Left renal pelvis (tissue), 4 donors: ENCODE results near the gene ETV7. TPM values are rescaled to one million over a fixed set of nuclear protein-coding genes. Genes with fewer than 3 reads are reported as not detected.
"Not testable (repeated sequence)": the region's sequence is repeated elsewhere in the genome, so short reads cannot be mapped to it uniquely, and the experiment has no call there.

Experiments
- DNase-seq, 4 donors: peaks; one replicate each; pipeline ENCODE4 v3.0.0-alpha.2; 2013; ENCODE audit warnings: low read depth in 4 of 4, low spot score in 3 of 4
- polyA plus RNA-seq, 4 donors: library from polyadenylated mRNA; unstranded; fragments of 120-200 nt; gene quantifications; one replicate each; pipeline ENCODE4 v1.2.1, GENCODE V29; 2013; ENCODE audit not compliant: insufficient read length in 4 of 4

Gene ETV7
- polyA plus RNA-seq, 4 donors = 0.10 to 0.36 (median 0.11) TPM; not detected in 1

DNA sequence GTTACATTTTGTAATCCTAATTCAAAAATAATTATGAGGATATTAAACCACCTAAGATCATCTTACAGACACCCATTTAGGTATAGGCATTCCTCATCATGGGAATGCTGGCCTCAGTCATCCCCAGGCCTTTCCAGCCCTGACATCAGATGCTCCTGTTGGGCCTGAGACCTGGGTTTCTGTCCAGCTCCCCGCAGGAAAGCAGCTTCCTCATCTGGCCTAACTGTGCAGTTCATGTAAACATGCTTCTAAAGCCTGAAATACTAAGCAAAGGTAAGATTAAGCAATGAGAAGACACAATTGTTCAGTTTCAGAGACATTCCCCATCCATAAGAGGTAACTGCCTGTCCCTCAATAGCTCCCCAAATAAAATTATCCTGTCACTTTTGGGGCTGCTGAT is 19.0 kb downstream of the ETV7 start:
- no peak for DNase-seq

DNA sequence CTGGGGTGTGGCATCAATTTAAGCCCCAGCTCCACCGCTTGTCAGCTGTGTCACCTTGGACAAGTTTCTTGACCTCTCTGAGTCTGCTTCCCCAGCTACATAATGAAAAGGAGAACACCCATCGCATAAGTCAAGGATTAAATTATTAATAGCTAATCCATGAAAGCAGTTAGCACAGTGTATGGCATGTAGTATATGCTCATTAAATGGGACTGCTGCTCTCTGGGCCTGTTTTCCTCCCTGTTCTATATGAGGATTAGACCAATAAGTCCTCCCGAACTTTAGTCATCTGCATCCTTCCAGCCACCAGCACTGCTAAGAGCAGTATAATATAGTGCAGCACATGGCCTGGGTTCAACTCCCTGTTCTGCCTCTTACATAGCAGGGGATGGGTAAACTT is 19.7 kb downstream of the ETV7 start:
- DNase-seq = no peak

DNA sequence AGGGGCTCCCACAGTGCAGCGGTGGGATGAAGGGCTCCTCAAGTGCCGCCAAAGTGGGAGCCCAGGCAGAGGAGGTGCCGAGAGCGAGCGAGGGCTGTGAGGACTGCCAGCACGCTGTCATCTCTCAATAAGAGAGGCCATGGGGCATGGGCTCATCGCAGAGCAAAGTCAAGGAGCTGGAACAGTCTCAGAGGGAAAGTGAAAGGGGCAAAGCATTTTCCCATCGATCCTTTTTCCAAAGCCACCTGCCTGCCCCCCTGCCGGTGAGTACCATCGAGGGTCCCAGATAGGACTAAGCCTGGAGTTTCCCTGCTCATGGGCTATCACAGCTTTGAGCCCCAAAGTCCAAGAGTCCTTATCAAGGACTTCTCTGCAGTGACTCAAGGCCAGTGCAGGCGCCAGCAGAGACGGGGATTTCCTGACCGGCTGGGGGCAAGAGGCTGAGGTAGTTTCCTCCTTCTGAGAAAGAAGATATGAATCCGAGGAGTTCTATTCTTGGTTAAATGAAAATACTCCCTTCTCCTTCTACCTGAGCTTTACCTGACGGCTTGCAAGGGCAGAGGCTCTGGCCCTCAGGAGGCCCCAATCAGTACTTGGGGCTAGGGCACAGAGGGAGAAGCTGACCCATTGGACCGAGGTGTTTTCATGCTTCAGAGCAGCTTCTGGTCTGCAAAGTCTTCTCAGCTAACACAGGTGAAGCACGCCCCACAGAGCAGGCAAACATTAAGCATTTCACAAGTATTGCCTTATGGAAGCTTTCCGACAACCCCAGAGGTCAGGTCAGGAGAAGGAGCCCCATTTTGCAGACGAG is 22.6 kb downstream of the ETV7 start:
- no peak for DNase-seq

DNA sequence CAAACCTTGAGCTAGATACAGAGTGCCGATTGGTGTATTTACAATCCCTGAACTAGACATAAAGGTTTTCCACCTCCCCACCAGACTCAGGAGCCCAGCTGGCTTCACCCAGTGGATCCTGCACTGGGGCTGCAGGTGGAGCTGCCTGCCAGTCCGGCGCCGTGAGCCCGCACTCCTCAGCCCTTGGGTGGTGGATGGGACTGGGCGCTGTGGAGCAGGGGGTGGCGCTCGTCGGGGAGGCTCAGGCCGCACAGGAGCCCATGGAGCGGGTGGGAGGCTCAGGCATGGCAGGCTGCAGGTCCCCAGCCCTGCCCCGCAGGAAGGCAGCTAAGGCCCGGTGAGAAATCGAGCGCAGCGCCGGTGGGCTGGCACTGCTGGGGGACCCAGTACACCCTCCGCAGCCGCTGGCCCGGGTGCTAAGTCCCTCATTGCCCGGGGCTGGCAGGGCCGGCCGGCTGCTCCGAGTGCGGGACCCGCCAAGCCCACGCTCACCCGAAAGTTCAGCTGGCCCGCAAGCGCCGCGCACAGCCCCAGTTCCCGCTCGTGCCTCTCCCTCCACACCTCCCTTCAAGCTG is 23.3 kb downstream of the ETV7 start:
- not testable (repeated sequence) for DNase-seq

DNA sequence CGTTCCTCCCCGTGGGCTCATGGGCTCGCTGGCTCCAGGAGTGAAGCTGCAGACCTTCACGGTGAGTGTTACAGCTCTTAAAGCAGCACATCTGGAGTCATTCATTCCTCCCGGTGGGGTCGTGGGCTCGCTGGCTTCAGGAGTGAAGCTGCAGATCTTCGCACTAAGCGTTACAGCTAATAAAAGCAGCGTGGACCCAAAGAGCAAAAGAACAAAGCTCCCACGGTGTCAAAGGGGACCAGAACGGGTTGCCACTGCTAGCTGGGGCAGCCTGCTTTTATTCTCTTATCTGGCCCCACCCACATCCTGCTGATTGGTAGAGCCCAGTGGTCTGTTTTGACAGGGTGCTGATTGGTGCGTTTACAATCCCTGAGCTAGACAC is 24.1 kb downstream of the ETV7 start:
- DNase-seq = not testable (repeated sequence)

DNA sequence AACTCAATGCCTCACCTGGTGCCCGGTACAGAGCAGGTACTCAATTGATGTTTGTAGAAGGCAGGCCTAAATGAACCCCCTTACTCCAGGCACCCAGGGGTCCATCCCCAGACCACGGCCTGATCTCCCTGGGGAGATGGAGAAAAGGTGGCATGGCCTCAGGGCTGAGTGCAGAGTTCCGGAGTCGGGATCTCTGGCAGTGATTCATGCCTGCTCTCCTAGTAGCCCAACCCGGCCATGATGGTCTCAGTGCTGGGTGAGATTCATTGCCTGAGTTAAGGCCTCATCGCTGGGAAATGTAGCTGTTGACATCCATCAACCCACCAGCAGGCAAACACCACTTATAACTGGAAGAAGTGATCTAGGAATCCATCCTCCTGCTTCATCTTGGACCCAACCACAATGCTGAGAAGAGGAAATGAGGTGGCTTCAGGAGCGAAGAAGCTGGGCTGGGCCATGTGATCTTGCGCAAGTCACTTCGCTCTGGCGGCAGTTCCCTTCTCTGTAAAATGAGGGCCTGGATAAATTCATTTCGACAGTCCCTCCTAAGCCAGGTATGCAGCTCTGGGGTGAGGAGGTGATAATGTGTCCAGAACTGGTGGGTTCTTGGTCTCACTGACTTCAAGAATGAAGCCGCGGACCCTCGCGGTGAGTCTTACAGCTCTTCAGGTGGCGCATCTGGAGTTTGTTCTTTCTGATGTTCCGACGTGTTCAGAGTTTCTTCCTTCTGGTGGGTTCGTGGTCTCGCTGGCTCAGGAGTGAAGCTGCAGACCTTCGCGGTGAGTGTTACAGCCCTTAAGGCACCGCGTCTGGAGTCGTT is 24.7 kb downstream of the ETV7 start:
- DNase-seq = no peak

DNA sequence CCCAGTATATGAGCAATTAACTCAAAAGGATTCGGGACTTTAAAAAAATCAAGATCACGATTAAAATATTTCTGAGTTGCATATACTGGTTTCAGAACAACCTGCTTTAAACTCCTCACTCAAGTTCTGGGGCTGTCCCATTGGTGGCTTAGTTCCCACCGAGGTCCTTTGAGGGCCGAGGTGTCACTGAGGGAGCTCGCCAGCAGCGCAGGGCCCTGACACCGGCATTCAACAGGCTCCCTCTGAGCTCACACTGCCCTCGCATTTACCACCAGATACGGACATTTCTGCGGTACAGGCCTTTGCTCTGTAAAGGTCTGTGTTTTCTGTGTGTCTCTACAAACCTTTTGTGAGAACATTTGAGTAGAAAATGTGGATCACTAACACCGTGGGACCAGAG is 26.4 kb downstream of the ETV7 start:
- DNase-seq = no peak

DNA sequence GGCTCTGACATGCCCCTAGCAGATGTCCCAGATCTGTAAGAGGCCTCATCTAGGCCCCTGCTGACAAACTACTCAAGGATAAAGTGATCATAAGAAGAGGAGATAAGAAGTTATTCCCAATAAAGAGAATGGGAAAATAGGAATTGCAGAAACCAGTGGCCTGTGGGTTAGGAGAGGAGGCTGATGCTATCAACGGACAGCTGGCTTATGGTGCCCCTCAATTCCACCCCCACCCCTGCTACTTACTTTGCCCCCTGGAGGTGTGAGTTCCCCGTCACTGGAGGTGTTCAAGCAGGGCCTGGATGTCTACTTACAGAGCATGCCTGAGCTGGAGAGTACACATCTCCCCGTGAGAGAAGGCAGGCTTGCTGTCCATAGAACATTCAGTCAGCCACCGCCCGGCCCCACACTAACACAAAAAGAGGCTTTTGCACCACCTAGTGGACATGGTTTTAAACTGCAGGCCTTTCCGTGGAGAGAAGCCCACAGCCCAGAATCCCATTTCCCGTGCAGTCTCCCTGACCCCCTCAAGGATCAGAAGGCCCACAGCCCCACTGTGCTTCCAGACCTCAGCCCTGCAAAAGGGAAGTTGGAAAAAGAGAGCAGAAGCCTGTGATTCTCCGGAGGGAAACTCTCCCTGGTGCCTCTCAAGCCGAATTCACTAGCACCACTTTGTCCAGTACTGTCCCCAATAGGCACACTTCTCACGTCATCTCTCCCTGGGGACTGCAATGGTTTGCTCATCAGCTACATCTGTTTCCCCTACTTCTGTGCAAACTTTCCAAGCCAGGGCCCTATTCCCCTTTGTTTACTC is 27.0 kb downstream of the ETV7 start:
- DNase-seq = peak; percentile 29 to 69 (median 64)

DNA sequence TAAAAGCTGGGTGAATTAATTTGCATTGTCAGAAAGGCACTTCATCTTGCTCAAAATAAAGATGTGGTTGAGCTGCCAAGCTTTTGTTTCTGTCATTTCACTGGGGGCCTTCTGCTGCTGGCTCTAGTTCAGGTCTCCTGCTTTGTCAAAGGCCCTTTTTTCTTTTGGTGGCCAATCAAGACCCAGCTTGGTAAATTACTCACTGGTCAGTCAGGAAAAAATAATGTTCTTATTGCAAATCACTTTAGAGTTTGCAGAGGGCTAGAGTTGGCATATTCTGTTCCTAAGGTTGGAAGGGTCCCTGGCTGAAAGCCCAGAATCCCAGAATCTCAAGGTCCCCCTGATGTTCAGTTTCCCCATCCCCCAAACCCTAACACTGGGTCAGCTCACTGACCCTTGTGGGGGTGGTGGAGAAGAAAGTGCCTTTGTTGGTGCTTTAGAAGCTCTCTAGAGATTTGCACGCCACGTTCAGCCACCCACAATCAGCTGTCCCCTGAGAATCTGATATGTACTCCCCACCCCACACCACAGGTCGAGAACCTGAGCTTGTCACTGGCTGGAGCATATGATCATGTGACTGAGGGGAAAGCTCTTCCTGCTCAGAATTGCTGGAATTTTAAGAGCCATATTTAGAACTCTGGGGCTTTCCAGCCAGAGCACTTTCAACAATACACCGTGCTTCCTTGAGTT is 29.1 kb downstream of the ETV7 start:
- DNase-seq = no peak

DNA sequence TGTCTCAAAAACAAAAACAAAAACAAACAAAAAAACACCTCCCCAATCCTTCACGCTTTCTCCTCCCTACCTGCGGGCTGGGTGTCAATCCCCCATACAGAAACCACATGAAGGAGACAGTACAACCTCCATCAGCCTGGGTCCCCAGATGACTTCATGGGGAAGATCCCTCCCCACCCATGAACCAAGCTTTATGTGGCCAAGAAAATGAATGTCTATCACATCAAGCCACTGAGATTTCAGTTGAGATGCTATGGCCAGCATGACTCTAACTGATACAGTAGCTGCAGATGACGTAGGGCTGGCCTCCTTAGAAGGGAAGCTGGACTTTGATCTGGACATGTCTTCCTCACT is 29.6 kb downstream of the ETV7 start:
- no peak for DNase-seq

DNA sequence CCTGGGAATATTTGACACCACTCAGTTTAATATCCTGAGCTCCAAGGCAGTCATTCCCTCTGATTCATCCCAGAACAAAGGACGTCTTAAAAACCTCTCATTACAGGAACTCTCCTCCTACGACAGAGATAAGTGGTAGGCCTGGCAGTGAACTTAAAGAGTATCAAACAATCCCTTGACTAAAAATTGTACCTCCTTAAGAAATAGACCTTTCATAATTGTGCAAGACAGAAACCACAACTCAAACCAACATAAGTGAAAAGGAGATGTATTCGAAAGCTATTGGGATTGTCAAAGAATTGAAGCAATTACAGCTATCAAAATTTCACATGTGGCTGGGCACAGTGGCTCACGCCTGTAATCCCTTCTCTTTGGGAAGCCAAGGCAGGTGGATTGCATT is 31.6 kb downstream of the ETV7 start:
- no peak for DNase-seq

DNA sequence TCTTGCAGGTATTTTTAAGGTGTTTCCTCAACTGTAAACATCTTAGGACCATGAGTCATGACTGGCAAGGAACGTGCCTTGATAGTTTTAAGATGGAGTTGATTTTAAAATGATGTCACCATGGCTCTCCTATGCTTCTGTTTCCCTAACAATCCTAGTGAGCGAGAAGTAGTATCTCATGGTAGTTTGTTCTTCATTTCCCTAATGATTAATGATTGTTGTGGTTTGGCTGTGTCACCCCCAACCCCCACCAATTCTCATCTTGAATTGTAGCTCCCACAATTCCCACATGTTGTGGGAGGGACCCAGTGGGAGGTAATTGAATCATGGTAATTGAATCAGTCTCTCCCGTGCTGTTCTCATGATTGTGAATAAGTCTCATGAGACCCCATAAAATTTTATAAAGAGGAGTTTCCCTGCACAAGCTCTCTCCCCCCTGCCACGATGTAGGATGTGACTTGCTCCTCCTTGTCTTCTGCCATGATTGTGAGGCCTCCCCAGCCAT is 34.0 kb downstream of the ETV7 start:
- DNase-seq = no peak

DNA sequence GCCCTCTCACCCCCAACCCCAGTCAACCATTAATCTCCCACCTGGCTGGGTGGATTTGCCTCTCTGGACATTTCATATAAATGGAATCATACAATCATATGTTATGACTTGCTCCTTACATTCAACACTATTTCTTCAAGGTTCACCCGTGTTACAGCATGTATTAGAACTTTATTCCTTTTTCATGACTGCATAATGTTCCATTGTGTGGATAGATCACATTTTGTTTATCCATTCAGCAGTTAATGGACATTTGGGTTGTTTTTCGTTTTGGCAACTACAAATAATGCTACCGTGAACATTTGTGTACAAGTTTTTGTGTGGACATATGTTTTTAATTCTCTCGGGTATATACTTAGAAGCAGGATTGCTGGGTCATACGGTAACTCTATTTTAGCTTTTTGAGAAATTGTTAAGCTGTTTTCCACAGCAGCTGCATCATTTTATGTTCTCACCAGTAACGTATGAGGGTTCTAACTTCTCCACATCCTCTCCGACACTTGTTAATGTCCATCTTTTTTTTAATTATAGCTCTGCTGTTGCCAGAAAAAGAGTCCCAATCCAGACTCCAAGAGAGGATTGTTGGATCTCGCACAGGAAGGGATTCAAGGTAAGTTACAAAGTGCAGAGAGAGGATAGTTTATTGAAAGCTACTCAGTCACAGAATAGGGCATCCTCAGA is 34.9 kb downstream of the ETV7 start:
- no peak for DNase-seq

DNA sequence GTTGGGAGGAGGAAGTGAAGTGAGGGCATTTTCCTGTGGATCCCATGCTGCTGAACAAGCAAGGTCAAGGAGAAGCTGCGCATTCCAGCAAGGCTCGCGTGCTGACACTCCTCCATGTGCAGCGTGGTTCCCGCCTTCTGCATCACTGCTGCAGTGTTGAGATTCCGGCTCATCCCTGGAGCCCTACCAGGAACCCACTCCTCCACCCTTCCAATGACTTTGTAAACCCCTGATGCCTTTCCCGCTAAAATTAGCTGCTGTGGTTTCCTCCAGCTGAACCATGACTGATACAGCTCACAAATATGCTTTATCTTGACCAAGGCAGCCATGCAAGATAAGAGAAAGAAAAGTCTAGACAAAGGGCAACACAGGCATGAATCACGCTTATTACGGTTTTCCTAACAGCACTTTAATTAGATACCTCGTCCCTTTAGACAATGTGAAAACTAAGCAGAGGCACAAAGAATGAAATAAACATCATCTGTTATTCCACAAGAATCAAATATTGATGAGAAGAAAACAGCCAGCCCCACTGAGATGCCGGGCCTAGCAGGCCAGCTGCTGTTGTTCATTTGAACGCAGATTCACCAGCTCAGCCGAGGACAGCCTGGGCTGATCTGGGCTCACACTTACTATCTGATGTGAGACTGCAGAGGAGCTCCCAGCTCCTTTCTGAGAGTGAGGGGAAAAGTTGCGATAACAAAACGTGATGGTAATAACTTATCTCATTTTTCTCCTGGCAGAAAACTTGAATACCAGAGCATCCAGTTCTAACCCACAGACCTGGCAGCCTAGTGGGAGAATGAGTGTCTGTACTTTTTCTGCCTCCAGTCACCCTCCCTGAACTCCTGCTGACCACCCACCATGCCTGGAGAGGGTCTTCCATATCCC is 36.5 kb downstream of the ETV7 start:
- DNase-seq = no peak

DNA sequence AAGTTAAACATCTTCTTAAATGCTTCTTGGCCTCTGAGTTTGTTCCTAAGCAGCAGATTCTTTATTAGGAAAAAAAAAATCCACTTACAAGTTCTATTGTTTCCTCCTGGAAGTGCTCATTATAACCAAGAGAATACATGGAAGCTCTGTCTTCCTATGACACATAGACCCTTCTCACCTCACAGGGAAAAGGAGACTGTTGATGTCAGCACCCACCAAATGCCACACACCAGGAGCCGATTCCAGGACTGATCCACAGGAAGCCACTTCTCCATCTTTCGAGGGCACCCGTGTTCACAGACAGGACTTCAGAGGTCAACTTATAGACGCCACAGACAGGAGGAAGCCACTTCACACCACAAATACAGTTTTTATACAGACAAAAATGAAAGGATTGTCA is 37.4 kb downstream of the ETV7 start:
- no peak for DNase-seq

DNA sequence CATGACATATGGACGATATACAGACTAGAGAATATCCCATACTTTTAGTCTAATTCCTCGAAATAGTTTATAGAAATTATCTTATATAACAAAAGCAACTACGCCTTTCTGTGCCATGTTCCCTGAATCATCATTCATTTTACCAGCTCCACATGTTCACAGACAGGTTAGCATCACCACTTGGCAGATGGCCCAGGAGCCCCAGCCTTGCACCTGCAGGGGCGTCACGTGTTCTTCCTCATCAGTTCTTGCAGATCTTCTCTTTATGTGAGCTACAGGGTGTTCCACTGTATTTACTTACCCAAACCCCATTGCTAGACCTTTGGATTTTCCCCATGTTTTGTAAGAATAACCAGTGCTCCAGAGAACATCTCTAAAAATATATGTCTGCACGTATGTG is 38.2 kb downstream of the ETV7 start:
- DNase-seq = no peak

DNA sequence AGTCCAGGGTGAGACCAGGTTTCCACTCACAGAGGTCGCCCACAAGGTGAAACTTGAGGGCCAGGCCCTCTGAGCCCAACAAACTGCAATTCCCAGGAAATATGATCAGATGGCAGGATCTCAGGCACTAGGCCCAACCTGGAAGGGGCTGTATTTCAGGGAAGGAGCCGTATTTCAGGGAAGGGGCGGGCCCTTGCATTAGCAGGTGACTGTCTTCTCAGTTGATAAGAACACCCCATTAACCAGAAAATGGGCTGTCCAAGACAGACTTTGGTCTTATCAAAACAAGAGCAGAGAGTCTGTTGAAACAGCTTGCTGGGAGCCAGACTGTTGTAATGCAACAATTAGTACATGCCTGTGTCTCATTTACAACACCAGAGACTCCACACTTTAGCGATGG is 39.8 kb downstream of the ETV7 start:
- no peak for DNase-seq

DNA sequence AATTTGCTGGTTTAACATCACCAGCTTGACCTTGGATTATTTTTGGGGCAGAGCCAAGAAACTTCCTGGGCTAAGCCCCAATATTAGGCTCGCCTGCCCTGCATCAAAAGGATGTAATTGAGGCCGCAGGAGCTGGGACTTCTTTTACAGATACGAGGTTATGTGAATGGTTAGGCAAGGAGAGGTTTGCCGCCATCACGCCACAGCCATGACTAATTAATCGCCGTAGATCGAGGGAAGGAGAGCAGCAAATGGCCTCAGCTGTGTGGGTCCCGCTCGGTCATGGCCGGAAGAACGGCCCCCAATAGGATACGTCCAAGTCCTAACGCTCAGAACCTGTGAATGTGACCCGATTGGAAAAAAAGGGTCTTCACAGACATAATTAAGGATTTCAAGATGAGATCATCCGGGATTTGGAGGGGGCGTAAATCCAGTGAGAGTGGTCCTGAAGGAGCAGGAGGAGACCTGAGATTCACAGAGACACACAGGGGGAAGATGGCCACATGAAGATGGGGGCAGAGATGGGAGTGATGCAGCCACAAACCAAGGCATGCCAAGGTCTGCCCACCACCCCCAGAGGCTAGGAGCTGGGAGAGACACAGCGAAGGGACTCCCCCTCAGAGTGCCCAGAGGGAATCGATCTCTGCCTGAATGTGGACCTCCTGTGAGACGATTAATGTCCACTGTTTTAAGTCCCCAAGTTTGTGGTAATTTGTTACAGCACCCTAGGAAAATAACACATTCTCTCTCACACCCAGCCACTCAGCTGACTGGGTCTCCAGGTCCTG is 40.8 kb downstream of the ETV7 start:
- DNase-seq = no peak
